GM12892 (cell line): ENCODE data around the gene MST1R.

Experiments
- DNase-seq: peaks from one replicate; pipeline ENCODE4 v3.0.0; 2011; ENCODE audit not compliant: insufficient read length
- FAIRE-seq: peaks from 2 replicates; lab custom pipeline; 2011; peaks lifted over from hg19 to GRCh38; lab: Jason Lieb, UNC
- POLR2A ChIP-seq: IDR thresholded peaks from 2 replicates; pipeline ENCODE4 v1.6.1; 2011; ENCODE audit warnings: low read depth, low read length, control low read depth
- POLR2AphosphoS5 ChIP-seq: IDR thresholded peaks from 2 replicates; pipeline ENCODE4 v1.6.1; 2011; ENCODE audit warnings: low read depth, low read length, control low read depth
- TAF1 ChIP-seq: IDR thresholded peaks from 2 replicates; pipeline ENCODE4 v1.6.1; 2011; ENCODE audit warnings: low read depth, mild to moderate bottlenecking, control low read depth, low read length, borderline replicate concordance

Gene MST1R

DNA sequence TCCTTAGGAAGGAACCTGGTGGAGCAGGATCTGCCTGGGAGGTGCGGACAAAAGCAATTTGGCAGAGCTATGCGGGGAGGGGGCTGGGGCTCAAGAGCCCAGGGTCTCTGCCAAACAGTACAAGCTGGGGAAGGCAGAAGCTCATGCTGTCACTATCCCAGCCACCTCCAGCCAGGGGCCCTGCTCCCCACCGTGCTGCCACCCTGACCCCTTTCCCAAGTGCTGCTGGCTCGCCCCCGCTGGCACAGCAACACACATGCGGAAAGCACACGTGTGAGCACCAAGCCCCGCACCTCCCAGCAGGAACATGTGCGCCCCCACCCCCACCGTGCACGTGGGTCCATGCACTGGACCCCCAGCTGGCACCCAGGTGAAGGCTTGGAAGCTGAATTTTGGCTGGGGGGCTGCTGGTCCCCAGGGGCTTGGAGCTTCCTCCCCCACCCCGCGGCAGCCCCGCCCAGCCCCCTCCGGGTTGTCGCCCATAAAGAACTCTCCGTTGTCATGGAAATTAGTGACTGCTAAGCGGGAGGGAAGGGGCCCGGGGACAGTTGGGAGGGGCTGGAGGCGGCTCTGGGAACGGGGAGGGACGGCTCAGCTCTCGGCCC, 34.7 kb downstream of the MST1R start:
- TF ChIP-seq POLR2A (no peak), POLR2AphosphoS5 (no peak), TAF1 (no peak)
- DNase-seq (no peak), FAIRE-seq (no peak)

DNA sequence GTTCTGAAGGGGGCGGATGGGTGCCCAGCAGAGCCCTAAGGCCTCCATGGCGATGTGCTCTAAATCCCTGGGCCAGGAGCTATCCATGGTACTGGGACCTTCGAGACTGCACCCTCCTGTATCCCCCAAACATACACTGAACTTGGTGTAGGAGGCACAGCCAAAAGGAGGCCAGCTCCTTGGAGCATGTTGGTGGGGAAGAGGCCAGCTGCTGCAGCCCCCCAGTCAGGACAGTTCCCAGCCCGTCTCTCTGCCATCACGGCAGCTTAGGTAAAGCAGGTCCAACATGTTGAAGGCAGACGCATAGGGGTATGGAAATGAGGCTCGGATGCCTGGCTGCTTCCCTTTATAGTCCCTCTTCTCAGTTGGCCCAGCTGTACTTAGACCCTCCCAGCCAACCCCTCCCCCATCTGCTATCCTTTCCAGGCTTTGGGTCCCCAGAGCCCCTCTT, 35.8 kb downstream of the MST1R start:
- no peak for FAIRE-seq
- DNase-seq: no peak
- TF ChIP-seq TAF1 (no peak), POLR2A (no peak), POLR2AphosphoS5 (no peak)

DNA sequence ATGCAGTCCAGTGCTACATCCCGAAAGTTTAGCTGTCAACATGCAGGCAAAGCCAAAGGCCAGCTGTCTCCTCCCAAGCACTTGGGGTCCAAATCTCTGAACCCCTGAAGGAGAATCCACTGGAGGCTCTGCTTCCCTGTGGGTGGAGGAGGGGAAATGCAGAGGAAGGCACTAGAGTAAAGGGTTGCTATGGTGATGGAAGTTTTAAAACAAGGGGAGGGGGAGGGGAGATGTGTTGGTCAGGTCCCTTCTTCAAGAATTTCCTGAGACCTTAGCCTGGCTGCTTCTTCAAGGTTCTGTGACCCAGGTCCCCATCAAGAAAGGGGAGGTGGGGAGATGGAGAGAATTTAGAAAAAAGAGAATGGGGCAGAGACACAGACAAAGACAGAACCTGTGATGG, 36.3 kb downstream of the MST1R start:
- TF ChIP-seq TAF1: no peak
- no peak for TF ChIP-seq POLR2AphosphoS5
- TF ChIP-seq POLR2A: no peak
- no peak for FAIRE-seq
- no peak for DNase-seq

DNA sequence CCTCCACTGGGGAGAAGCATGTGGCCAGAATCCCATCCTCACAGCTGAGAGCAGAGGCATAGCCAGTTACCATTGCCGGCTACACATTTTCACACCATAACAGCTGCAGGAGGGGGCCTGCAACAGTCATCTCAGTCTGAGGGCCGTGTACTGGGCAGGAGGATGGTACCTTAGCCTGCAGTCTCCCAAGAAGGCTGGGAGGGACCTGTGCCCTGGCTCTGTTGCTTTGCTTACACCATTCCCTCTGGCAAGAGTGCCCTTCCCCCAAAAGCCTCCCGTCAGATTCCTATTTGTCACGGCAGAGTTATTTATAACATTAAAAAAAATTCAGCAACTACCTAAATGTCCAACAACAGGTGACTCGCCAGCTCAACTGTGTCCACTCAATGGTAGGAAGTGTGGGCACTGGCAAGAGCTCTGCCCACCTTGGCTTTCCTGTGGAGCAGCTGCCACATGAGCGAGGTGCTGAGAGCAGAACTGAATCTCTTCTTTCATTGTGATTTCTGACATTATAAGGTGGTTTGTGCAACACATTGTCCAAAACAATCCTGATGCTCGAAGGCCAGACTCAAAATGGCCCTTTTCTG, 38.4 kb downstream of the MST1R start:
- TF ChIP-seq TAF1 (no peak), POLR2A (no peak), POLR2AphosphoS5 (no peak)
- FAIRE-seq (no peak), DNase-seq (no peak)

DNA sequence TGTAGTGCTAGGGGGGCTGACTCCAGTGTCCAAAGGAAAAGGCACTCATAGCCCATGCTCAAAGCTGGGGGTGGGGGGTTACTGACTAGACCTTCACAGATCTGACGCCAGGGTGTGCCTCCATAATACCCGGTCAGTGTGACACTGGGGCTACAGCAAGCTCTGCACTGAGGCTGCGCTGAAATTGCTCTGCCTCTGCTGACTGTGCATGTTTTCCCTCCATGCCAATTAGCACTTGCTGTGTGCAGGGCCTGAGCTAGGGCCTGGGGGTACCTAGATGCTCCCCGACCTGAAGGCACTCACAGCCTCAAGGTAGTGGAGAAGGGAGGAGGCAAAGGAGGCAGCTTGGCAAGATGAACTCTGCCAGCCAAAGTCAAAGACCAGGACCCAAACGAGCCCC, 39.2 kb downstream of the MST1R start:
- TF ChIP-seq POLR2AphosphoS5 (no peak), TAF1 (no peak), POLR2A (no peak)
- no peak for FAIRE-seq
- DNase-seq: no peak

DNA sequence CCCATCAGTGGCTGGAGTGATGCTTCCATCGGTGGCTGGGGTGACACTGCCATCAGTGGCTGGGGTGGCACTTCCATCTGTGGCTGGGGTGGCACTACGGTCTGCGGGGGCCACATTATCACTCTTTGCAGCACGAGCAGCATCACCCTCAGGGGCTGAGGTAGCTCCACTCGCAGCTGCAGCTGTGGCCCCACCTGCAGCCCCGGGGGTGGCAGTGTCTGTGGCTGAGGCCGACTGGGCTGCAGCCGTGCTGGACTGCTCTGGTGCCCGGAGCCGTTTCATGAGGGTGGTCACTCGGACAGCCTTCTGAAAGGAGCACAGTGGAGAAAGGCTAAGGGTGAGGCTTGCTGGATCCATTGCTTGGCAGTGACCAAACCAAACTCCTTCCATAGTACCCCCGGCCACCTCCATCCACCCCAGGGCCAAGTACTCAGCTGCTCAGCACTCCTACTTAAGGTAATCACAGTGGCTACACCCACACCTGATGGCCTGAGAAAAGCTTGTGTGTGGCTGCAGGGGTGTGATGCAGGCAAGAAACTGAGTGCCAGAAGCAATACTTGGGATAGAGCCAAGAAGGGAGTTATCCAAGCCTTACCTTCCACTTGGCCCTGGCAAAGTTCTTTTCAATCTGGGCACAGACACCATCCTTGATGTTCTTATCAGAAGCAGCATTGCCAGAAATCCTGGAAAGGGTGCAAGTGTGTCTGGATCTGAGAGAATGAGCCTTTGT, 43.9 kb downstream of the MST1R start:
- FAIRE-seq: no peak
- TF ChIP-seq TAF1 (no peak), POLR2AphosphoS5 (no peak), POLR2A (no peak)

DNA sequence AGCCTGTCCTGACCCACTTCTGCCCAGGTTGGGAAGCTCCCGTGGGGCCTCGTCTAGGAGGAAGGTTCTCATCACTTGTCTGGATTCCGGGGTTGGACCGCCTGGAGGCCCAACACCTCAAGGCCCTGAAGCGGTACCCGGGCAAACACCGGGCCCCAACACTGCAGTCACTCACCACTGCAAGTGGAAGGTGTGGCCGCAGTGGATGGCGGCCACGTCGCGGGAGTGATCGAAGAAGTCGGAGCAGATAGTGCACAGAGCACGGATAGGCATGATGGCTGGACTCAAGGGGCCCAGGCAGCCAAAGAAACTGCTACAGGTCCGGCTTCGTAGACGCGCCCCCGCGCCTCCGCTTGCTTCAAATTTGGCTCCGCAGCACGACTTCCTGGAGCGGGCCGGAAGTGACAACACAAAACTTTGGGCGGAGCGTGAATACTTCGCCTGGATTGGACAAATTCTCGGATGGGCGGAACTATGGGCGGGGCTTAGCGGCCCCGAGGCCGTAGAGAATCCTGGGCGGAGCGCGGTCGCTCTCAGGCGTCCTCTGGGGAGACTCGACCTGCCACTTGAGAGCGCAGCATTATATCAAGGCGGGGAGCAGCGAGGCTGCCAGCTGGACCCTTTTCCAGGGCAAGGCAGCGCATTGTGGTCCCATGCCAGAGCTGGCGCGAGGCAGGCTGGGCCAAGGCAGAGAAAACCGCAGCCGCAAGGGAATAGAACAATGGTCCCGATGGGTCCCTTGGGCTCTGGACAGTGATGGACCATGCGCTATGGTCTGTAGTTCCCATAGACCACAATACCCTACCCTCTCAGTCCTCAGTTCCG, 47.3 kb downstream of the MST1R start, which contains the start of gene TRAIP:
TSS of gene TRAIP (minus strand) at position 384 of the 825 bp plus-strand sequence. CDS start at position 273, 111 bp downstream.
- FAIRE-seq (peak; percentile 99), DNase-seq (peak; percentile 99)
- TF ChIP-seq POLR2A: peak; percentile 67
- TF ChIP-seq POLR2AphosphoS5: no peak
- TF ChIP-seq TAF1: peak; percentile 45; the same call in 1 of the 2 replicates

More for the DNA sequence above, 43.9 kb downstream of the MST1R start:
- DNase-seq: no peak

DNA sequence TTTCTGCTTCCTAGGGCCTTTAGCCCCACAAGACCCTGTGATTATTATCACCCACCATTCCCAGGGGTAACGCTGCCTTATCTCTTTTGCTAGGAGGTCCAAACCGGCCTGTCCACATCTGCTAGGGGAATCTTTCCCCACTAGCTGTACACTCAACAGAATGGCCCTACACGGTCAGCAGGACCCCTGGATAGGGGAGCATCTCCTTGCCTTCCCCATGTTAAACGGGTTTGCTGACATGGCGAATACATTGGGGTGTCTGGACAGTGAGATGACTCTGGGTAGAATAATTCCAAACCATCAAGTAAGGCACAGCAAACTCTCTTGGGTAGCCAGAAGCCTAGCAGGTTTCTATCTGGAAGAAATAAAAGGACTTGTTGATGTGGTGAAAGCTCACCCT, 48.0 kb downstream of the MST1R start:
- no peak for DNase-seq
- FAIRE-seq: peak; percentile 38
- TF ChIP-seq POLR2AphosphoS5: no peak
- TF ChIP-seq POLR2A: no peak
- TF ChIP-seq TAF1: no peak

DNA sequence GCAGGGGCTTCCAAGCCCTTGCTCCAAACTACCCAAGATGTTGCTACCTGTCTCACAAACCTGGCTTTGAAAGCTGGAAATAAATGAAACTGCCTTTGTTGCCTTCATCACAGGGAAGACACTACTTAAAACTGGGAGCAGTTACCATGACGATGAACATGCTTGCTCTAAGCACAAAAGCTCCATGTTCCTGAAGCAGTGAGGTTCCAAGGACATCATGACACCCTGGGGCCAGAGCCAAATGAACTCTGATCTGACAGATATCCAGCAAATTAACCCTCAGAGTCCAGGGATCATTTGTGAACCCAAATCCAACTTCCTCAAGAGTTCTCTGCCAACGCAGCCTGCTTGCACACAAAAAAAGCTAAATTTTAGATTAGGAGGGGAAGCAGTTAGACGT, 58.0 kb downstream of the MST1R start:
- TF ChIP-seq TAF1 (no peak), POLR2A (no peak), POLR2AphosphoS5 (no peak)
- no peak for FAIRE-seq
- DNase-seq: no peak

DNA sequence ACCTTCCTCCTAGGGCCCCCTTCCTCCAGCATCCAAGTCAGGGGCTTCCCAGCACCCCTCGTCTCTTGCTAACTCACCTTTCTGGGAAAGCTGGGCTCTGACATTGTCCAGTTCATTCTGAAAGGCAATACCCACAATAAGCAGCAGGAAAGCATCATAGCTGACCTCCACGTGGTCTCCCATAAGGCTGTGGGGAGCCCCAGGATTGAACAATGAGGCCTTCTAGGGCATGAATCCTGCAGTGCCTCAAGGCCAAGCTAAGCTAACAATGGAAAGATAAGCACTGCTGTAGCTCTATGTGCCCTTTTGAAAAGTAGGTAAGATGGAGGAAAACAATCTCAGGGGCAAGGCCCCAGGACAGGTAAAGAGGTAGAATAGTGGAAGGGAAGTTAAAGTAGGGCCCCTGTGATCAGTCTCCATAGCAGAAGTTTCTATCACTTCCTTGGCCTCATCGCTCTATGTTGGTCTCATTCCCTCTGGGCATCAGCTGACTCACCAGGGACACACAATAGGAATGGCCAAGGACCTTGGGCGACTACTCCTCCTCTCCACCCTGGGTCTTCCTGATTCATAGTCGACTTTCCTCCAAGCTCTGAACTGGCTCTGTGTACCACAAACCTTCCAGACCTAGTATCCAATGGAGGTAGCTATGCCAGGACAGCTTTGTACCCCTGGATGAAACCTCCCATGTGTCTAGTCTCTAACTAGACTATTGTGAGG, 59.0 kb downstream of the MST1R start:
- no peak for FAIRE-seq
- TF ChIP-seq TAF1 (no peak), POLR2A (no peak), POLR2AphosphoS5 (no peak)
- no peak for DNase-seq

DNA sequence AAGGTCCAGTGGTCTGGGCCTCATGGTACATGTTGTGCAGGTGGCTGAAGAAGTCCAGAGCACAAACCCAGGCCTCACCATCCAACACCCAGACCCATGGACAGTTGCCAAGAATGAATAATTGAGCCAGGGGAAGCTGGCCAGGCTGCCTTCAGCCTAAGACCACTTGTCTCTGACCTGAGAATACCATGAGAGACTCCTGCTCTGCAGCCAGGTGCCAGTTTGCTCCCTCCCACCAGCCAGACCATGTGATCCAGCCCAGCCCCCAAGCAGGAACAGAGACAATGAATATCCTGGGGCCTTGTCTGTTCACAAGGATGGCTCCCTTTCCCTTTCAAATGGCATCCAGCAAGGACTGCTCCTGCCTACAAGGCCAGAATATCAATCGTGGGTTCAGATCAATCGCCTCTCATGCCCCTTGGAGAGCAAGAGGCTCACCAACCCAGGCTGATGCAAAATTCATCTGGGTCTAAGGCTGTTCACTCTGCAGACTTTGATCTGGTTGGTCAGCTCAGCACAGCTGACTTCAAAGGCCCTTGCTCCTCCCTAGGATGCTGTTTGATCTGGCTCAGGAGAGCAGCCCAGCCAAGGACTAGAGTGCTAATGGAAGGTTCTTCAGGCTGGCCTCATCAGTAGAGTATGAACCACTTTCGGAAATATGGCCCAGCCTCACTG, 60.7 kb downstream of the MST1R start:
- DNase-seq (no peak), FAIRE-seq (no peak)
- TF ChIP-seq TAF1: no peak
